ENCODE results near the gene ARHGAP24.

Gene ARHGAP24

GRCh38 chr4:85708468-85708867, 233.5 kb downstream of the ARHGAP24 start:
- no peak for DNase-seq

GRCh38 chr4:85713005-85713404, 238.1 kb downstream of the ARHGAP24 start:
- DNase-seq: no peak

- no peak for DNase-seq
Observed at GRCh38 chr4:85715991-85716737, 241.2 kb downstream of the ARHGAP24 start.

- DNase-seq: no peak
Observed at GRCh38 chr4:85717351-85717750, 242.4 kb downstream of the ARHGAP24 start.

GRCh38 chr4:85717847-85718246, 242.9 kb downstream of the ARHGAP24 start:
- DNase-seq: no peak

- no peak for DNase-seq
Observed at GRCh38 chr4:85720735-85721134, 245.8 kb downstream of the ARHGAP24 start.

- DNase-seq: no peak
Observed at GRCh38 chr4:85722401-85722800, 247.5 kb downstream of the ARHGAP24 start.

- no peak for DNase-seq
Observed at GRCh38 chr4:85722807-85723206, 247.9 kb downstream of the ARHGAP24 start.

GRCh38 chr4:85724791-85725563, 250.0 kb downstream of the ARHGAP24 start:
- DNase-seq: no peak

- DNase-seq: no peak
Observed at GRCh38 chr4:85725721-85726170, 250.8 kb downstream of the ARHGAP24 start.

GRCh38 chr4:85726555-85726954, 251.6 kb downstream of the ARHGAP24 start:
- DNase-seq: no peak

- no peak for DNase-seq
Observed at GRCh38 chr4:85728464-85728863, 253.5 kb downstream of the ARHGAP24 start.

GRCh38 chr4:85732124-85732523, 257.2 kb downstream of the ARHGAP24 start:
- DNase-seq: no peak

GRCh38 chr4:85733798-85734197, 258.8 kb downstream of the ARHGAP24 start:
- no peak for DNase-seq

GRCh38 chr4:85734424-85734831, 259.5 kb downstream of the ARHGAP24 start:
- DNase-seq: no peak

GRCh38 chr4:85736571-85736970, 261.6 kb downstream of the ARHGAP24 start:
- DNase-seq: no peak

GRCh38 chr4:85737254-85737653, 262.3 kb downstream of the ARHGAP24 start:
- no peak for DNase-seq

- no peak for DNase-seq
Observed at GRCh38 chr4:85738721-85739120, 263.8 kb downstream of the ARHGAP24 start.

- DNase-seq: no peak
Observed at GRCh38 chr4:85740431-85740861, 265.5 kb downstream of the ARHGAP24 start.

- no peak for DNase-seq
Observed at GRCh38 chr4:85741381-85741780, 266.4 kb downstream of the ARHGAP24 start.

- no peak for DNase-seq
Observed at GRCh38 chr4:85741921-85742591, 267.1 kb downstream of the ARHGAP24 start.

GRCh38 chr4:85744950-85745349, 270.0 kb downstream of the ARHGAP24 start:
- DNase-seq: no peak

- no peak for DNase-seq
Observed at GRCh38 chr4:85745939-85746338, 271.0 kb downstream of the ARHGAP24 start.

All from NCI-H526 treated with DMSO at 0.1 percent for 48 hours (cell line).